Nephron (organoid): ENCODE results near the gene DOK3.
"Not testable (repeated sequence)": the region's sequence is repeated elsewhere in the genome, so short reads cannot be mapped to it uniquely, and the experiment has no call there.

Experiments
- H3K27ac Mint-ChIP-seq, 3 experiments: 2 replicates each; pipeline ENCODE4 v1.8.0; 2020; ENCODE audit warnings: mixed read lengths in 3 of 3, mild to moderate bottlenecking in 2 of 3, moderate library complexity in 1 of 3
- H3K27me3 Mint-ChIP-seq: 2 replicates; pipeline ENCODE4 v1.8.0; 2021; ENCODE audit warnings: low read depth, mild to moderate bottlenecking, moderate library complexity, mixed read lengths
- H3K36me3 Mint-ChIP-seq: 2 replicates; pipeline ENCODE4 v1.8.0; 2020; ENCODE audit warnings: low read depth, mixed read lengths
- H3K4me1 Mint-ChIP-seq: 2 replicates; pipeline ENCODE4 v1.8.0; 2020; ENCODE audit warnings: mixed read lengths
- H3K4me3 Mint-ChIP-seq, 3 experiments: 2 replicates each; pipeline ENCODE4 v1.8.0; 2020; ENCODE audit warnings: mild to moderate bottlenecking in 3 of 3, mixed read lengths in 3 of 3, moderate library complexity in 2 of 3
- H3K9me3 Mint-ChIP-seq: 2 replicates; pipeline ENCODE4 v1.8.0; 2020; ENCODE audit warnings: mixed read lengths
- CTCF ChIP-seq, 3 experiments: fragments of 200-600 bp; sonication (generic); IDR thresholded peaks; one replicate each; pipeline ENCODE4 v1.5.0; 2021; ENCODE audit warnings: antibody characterized with exemption in 3 of 3; ENCODE audit not compliant: unreplicated experiment in 3 of 3

The DOK3 gene

DNA sequence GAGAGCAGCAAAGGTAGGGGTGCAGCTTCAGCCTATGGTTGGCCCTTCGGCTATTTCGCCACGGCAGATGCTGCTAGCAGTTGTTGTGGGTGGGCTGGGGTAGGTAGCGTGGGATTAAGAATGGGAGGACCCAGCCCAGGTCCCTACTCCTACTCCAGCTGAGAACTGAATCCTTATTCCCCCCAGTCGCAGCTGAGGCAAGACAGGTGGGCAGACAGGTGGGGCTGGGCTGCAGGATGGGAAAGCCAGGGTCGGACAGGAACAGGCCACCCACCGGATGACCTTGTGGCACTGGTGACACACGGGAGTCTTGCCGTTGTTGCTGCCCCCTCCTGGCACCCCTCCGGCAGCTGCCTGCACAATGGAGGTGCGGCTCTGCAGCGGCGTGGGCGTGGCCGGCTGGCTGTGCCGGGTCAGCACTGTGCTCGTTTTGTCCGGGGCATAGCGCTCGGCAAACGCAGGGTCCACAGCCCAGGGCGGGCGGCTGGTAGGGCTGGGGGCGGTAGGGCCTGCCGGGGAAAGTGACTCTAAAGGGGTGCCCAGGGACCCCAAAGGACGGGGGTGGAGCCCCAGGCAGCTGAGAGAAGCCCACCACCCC is 20.4 kb downstream of the DOK3 start:
- Mint-ChIP-seq H3K27ac (no peak overlapping the region), H3K36me3 (peaks cover 52% of the 10 kb centered on the region), H3K9me3 (no peaks in the 10 kb centered on the region), H3K4me3 (no peak overlapping the region), H3K27me3 (no peaks in the 10 kb centered on the region), H3K4me1 (peaks cover 46% of the 10 kb centered on the region)
- TF ChIP-seq CTCF (IDR thresholded peaks at IDR 0.05; ENCODE audit: unreplicated experiment in 3 of 3), result no peak

DNA sequence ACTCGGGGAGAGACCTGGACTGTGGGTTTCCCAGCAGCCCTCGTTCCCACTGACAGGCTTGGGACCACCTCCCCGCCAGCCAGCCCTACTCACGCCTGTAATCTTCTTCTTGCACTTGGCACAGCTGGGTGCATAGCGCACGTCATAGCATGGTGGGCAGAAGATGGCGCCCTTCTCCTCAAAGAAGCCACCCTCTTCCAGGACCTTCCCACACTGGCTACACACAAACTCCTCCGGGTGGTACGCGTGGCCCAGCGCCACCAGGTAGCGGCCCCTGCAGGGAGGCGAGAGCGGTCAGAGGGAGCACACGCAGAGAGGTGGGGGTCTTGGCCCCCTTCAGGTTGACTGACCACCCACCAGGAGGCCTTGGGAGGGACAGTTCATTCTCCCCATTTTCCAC is 21.7 kb downstream of the DOK3 start:
- Mint-ChIP-seq H3K27ac (no peak overlapping the region), H3K27me3 (no peaks in the 10 kb centered on the region), H3K36me3 (peaks cover 57% of the 10 kb centered on the region), H3K9me3 (no peaks in the 10 kb centered on the region), H3K4me3 (no peak overlapping the region), H3K4me1 (peaks cover 39% of the 10 kb centered on the region)
- TF ChIP-seq CTCF (IDR thresholded peaks at IDR 0.05; ENCODE audit: unreplicated experiment in 3 of 3), result no peak

- Mint-ChIP-seq H3K4me3 (no peak overlapping the region), H3K4me1 (peaks cover 32% of the 10 kb centered on the region), H3K27me3 (no peaks in the 10 kb centered on the region), H3K36me3 (peaks cover 57% of the 10 kb centered on the region), H3K27ac (peak overlapping the region in 2 of 3 experiments; percentile 35 to 44), H3K9me3 (no peaks in the 10 kb centered on the region)
- TF ChIP-seq CTCF (IDR thresholded peaks at IDR 0.05; ENCODE audit: unreplicated experiment in 3 of 3), result no peak
Measured at GRCh38 chr5:177487144-177487543, 22.5 kb downstream of the DOK3 start.

GRCh38 chr5:177486256-177486655 is 23.4 kb downstream of the DOK3 start:
- H3K36me3 Mint-ChIP-seq, result peaks cover 57% of the 10 kb centered on the region
- no peak overlapping the region for H3K4me3 Mint-ChIP-seq
- peak overlapping the region in 1 of 3 experiments; percentile 59 for H3K27ac Mint-ChIP-seq
- no peak for TF ChIP-seq CTCF (IDR thresholded peaks at IDR 0.05; ENCODE audit: unreplicated experiment in 3 of 3)
- H3K9me3 Mint-ChIP-seq, result no peaks in the 10 kb centered on the region
- H3K27me3 Mint-ChIP-seq, result no peaks in the 10 kb centered on the region
- peaks cover 32% of the 10 kb centered on the region for H3K4me1 Mint-ChIP-seq

DNA sequence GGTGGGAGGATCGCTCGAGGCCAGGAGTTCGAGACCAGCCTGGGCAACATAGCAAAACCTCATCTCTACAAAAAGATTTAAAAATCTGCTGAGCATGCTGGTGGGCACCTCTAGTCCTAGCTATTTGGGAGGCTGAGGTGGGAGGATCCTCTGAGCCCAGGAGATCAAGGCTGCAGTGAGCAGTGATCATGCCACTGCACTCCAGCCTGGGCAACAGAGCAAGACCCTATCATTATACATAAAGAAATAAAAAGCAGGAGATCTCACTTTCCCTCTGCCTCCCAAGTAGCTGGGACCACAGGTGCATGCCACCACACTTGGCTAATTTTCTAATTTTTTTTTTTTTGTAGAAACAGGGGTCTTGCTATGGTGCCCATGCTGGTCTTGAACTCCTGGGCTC is 23.9 kb downstream of the DOK3 start:
- Mint-ChIP-seq H3K36me3 (peaks cover 57% of the 10 kb centered on the region), H3K27ac (peak overlapping the region in 1 of 3 experiments; percentile 82), H3K4me1 (peaks cover 32% of the 10 kb centered on the region)
- not testable (repeated sequence) for H3K9me3 Mint-ChIP-seq, H3K27me3 Mint-ChIP-seq, H3K4me3 Mint-ChIP-seq

DNA sequence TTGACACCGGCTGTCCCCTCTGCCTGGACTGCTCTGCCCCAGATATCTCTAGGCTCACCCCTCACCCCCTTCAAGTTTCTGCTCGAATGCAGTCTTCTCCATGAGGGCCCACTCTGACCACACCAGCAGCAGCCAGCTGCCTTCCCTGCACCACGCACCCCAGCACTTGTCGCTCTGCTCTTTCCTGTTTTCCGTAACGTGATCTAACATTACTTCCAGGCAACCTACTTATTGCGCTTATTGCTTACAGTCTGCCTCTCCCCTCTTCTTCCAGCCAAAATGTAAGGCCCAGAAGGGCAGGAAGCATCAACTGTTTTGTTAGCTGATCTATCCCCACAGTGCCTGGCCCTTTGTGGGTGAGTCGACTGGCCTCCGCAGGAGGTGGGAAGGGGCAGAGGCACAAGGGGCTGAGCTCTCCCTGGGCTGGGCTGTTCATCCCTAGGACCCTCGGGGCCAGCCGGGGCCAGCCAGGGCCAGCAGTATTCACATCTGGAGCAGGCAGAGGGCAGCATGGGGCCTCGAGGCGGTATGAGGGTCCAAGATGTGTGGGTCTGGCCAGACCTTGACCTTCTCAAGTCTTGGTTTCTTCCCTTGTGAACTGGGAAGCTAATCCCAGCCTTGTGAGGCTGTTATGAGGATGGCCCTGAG is 24.6 kb downstream of the DOK3 start:
- Mint-ChIP-seq H3K27ac (peak overlapping the region; percentile 41 to 90 (median 82)), H3K4me3 (peak overlapping the region in 2 of 3 experiments; percentile 6 to 8), H3K36me3 (peaks cover 56% of the 10 kb centered on the region)

More for the DNA sequence above, 24.6 kb downstream of the DOK3 start:
- Mint-ChIP-seq H3K9me3 (no peaks in the 10 kb centered on the region), H3K27me3 (no peaks in the 10 kb centered on the region), H3K4me1 (peaks cover 31% of the 10 kb centered on the region)
- TF ChIP-seq CTCF (IDR thresholded peaks at IDR 0.05; ENCODE audit: unreplicated experiment in 3 of 3), result no peak
